AG04450 (cell line): ENCODE results near the gene MED13L. TPM values are rescaled to one million over a fixed set of nuclear protein-coding genes. Genes with fewer than 3 reads are reported as not detected.

ENCODE experiments used
- CTCF ChIA-PET: fragments of 300-600, 350-600 bp; formaldehyde crosslinking; extraction: SDS; loops from one replicate; lab custom pipeline; 2022; ENCODE audit warnings: antibody characterized with exemption, inconsistent platforms; lab: Charles Lee
- POLR2A ChIA-PET: fragments of 350-600 bp; formaldehyde crosslinking; extraction: SDS; loops from one replicate; lab custom pipeline; 2021; ENCODE audit warnings: antibody characterized with exemption, inconsistent platforms; lab: Yijun Ruan, JAX
- DNase-seq: peaks from one replicate; pipeline ENCODE4 v3.0.0-alpha.2; 2011; ENCODE audit warnings: low read depth, low spot score
- H3K27ac ChIP-seq: one replicate; pipeline ENCODE4 v1.5.1; 2012; ENCODE audit warnings: low read depth, low read length, control low read depth
- H3K27me3 ChIP-seq: one replicate; pipeline ENCODE4 v1.6.0; 2012; ENCODE audit warnings: low read length; ENCODE audit not compliant: control insufficient read depth, insufficient read depth
- H3K4me3 ChIP-seq: 2 replicates; pipeline ENCODE4 v1.5.1; 2011; ENCODE audit warnings: mild to moderate bottlenecking, low read depth, low read length, control low read depth
- H3K9me3 ChIP-seq: 2 replicates; pipeline ENCODE4 v1.5.1; 2012; ENCODE audit warnings: low read length; ENCODE audit not compliant: control insufficient read depth, insufficient read depth
- CTCF ChIP-seq: IDR thresholded peaks from 2 replicates; pipeline ENCODE4 v1.5.1; 2011; ENCODE audit warnings: low read depth, low read length, control low read depth, inconsistent platforms
- polyA plus RNA-seq: library from polyadenylated mRNA; depleted of rRNA; stranded (reverse); fragments of >200 nt; gene quantifications from 2 replicates; pipeline ENCODE4 v1.2.3, GENCODE V29; 2011

Gene MED13L
- polyA plus RNA-seq, 1 experiment = 56.2 TPM

DNA sequence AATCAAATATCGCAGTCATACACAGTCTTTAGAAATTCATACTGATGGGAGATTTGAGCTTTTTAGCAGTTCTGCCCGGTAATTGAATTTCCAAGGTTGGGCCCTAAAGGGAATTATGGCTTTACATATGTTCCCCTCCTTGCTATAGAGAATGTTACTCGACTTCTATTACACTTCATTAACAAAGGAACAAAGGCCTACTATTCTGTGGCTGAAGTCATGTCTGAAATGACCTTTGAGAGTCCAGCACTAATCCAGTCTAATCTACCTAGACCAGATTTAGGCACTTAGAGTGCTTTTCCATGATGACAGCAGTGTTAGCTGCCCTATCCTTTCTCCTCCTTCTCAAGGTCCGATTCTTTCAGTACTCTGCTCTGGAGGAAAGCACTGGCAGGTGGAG is 305.3 kb downstream of the MED13L start:
- CTCF ChIA-PET = interaction anchor here (0.9 to 1.2 kb wide), 2 partner anchors 25 to 736 kb away, joined by 3 to 5 read pairs; no protein-coding TSS in a partner anchor
- TF ChIP-seq CTCF = no peak
- Histone ChIP-seq H3K27ac (no peak overlapping the region), H3K27me3 (no peaks in the 10 kb centered on the region), H3K9me3 (no peaks in the 10 kb centered on the region), H3K4me3 (no peak overlapping the region)
- POLR2A ChIA-PET = no interaction called here
- DNase-seq = no peak

- Histone ChIP-seq H3K4me3 (no peak overlapping the region), H3K27me3 (no peaks in the 10 kb centered on the region), H3K27ac (no peak overlapping the region), H3K9me3 (no peaks in the 10 kb centered on the region)
- CTCF ChIA-PET = interaction anchor here (1.0 kb wide), 1 partner anchor 16 kb away, joined by 3 read pairs; no protein-coding TSS in a partner anchor
- no peak for DNase-seq
- POLR2A ChIA-PET = no interaction called here
- TF ChIP-seq CTCF = no peak
Measured at GRCh38 chr12:115968211-115968610, 309.3 kb downstream of the MED13L start.

DNA sequence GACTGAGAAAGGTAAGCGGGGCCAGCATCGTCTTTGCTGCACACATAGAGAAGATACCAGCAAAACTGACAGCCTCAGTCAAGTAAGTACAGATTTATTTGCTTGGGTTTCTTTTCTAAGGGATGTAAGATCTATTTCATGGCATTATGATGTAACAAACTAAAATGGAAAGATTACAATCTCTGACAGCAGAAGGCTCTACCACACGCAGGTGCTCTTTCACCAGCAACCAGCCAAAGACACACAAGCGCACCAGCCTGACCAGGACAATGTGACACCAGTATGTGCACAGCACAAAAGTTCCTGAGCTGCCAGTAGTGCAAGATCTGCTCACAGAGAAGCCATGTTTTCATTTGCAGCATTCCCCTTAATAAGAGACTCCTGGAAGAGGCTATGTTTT is 311.1 kb downstream of the MED13L start:
- no peak overlapping the region for H3K27ac ChIP-seq
- ChIA-PET CTCF (interaction anchor here (0.5 kb wide), 1 partner anchor 1031 kb away, joined by 4 read pairs; no protein-coding TSS in a partner anchor), POLR2A (no interaction called here)
- H3K27me3 ChIP-seq = no peaks in the 10 kb centered on the region
- H3K4me3 ChIP-seq = no peak overlapping the region
- no peaks in the 10 kb centered on the region for H3K9me3 ChIP-seq
- TF ChIP-seq CTCF = no peak
- DNase-seq = no peak

DNA sequence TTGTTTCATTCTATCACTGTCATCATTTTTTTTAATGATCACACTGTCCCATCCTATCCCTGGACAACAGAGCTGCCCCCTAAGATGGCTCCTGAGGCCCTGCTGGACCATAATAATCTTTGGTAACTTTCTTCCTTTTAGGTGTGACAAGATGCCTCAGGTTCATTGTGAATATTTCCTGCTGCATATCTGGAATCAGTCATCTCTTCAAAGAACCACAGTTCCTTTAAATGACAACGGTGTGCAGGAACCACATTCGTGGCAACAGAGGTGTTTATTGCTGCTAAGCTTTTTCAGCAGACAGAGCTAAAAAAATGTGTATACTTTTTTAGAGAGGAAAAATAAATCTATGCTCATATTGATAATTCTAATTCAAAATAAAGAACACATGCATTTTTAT is 312.9 kb downstream of the MED13L start:
- Histone ChIP-seq H3K4me3 (no peak overlapping the region), H3K9me3 (no peaks in the 10 kb centered on the region), H3K27me3 (no peaks in the 10 kb centered on the region), H3K27ac (no peak overlapping the region)
- CTCF ChIA-PET = no interaction called here
- DNase-seq = no peak
- POLR2A ChIA-PET = no interaction called here
- TF ChIP-seq CTCF = no peak

DNA sequence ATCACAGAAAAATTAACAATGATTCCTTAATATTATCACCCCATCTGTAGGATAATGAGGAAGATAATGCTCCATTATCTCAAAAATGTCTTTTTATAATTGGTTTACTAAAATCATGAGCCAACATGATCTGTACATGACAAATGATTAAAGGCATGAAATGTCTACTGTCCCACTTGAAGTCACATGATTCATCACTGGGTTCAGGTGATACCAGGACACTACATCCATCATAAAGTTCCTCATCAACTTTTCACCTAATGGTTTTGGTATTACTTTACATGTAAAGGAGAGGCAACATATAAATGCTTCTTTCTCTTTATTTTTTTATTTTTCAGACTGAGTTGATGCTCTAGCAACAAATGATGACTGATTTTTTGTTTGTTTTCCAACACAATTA is 313.3 kb downstream of the MED13L start:
- Histone ChIP-seq H3K27ac (no peak overlapping the region), H3K9me3 (no peaks in the 10 kb centered on the region), H3K27me3 (no peaks in the 10 kb centered on the region), H3K4me3 (no peak overlapping the region)
- no peak for TF ChIP-seq CTCF
- CTCF ChIA-PET = no interaction called here
- DNase-seq = no peak
- POLR2A ChIA-PET = no interaction called here
